ENCODE measurements around the gene ATP2B3.

The ATP2B3 gene

DNA sequence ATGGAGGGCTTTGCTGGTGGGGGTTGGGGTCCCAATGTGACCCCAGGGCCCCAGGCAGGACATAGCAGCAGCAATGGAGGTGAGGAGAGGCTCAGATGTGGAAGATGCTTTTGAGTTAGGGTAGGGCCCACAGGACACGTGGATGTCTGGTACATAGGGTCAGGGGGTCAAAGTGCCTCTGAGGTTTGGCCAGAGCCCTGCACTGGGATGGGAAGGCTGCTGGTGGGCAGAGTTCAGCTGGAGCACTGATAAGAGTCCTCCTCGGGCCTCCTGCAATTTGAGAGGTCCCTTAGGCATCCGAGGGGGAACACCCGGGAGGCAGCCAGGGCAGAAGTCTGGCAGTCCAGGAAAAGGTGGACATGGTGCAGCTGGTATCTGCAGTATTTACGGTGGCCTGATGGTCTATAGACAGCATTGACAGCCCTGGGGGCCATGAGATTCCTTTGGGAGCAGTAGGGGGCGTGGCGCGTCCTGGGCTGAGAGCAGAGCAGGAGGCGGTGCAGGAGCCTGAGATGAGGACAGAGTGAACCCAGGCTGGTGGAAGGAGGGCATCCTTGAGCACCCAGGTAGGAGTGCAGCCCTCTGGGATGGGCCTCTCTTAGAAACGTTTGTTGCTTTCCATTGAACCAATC, 58.9 kb downstream of the ATP2B3 start:
- DNase-seq = no peak

DNA sequence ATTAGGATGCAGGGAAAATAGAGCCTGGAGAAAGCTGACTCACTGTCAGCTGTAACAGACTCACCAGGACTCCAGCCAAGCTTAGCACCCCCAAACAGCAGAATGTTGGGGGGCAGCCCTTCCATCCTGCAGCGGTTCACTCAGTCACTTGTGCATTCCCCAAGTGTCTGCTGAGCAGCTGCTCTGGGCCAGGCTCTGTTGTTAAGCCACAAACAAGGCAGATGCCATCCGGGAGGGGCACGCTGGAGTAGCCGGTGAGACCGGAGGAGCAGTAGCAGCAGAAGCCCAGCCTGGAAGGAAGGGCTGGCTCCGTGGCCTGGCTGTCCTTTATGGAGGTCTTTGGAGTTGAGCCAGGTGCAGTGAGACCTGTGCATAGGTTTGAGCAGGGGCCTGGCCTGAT, 59.5 kb downstream of the ATP2B3 start:
- DNase-seq = no peak

DNA sequence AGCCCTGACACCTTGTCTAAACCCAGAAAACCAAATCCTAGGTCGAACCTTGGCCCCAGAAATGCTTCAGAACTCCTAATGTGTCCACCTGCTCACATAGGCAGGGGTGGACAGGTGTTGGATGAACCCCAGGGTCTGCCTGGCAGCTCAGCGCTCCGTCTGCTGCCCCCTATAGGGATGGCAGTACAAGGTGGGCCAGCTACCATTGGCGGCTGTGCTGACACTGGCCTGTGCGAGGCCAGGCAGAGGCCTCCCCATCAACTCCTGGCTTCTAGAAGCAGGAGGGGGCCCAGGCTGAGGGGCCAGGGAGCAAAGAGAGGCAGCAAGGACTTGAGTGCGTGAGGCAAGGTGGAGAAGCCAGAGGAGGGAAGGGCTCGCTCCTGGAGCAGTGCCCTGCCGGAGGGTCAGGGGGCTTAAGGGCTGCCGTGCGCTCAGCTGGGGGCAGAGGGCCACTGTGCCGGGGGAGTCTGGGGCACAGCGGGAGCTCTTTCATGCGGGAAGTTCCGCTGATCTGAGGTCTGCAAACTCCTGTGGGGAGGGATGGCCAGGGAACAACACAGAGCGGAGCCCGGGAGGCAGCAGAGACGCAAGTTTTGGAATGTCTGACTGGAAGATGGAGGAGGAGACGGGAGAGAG, 60.9 kb downstream of the ATP2B3 start:
- no peak for DNase-seq

DNA sequence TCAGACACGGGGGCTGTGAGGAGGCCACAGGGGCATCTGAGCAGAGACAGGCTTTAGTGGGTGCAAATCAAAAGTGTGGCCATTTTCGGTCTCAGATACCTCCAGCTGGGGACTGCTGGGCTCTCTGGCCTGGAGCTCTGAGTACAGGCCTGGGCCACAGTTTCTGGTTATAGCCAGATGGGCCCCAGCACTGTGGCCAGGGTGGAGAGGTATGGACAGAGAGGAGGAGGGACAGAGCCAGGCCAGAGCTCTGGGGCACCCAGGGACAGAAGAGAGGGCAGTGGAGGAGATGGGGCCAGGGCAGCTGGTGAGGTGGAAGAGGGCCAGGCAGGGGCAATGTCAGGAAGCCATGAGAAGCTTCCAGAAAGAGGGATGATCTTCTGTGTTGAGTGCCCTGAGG, 61.4 kb downstream of the ATP2B3 start:
- DNase-seq = no peak

DNA sequence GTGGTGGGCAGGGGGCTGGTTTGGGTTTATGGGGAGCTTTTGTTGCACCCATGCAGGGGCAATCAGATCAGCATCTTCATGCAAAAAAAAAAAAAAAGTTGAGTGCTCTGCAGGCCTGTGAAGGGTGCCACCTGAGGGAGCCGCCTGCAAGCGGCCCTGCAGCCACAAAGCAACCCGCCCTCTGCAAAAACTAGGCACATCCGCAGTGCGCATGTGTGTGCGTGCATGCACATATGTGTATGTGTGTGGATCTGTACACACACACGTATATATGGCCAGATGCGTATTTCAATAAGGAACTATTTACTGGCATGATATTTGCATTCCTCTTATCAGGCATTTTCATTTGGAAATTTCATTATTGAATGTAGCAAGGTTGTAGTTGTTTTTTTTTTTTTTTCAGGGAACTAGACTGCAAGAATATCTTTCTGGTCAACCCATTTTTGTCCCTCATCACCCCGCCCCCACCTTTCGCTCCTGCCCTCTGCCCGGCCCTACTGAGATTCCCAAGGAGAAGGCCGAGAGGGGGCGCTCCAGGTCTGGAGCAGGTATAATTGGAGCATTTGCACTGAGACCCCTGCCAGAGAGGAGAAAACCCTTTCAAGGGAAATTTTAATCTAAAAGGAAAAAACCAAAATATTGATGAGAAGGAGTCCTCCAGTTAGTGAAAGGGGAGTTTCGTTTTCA, 63.4 kb downstream of the ATP2B3 start:
- DNase-seq = no peak

DNA sequence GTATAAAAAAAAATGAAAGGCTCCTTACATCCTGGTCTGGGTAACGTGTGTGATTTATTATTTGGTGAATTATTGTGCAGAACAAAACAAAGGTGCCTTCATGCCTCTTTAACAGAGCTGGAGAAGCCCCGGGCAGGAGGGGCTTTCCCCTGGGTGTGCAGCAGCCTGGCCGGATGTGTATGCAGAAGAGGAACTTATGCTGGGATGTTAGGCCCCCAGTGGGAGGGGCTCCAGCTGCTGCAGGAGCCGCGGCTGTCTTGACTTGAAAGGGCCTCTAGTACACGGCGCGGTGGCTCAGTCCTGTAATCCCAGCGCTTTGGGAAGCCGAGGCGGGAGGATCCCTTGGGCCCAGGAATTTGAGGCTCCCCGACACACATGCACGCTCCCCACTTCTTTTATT, 65.5 kb downstream of the ATP2B3 start:
- DNase-seq = no peak

DNA sequence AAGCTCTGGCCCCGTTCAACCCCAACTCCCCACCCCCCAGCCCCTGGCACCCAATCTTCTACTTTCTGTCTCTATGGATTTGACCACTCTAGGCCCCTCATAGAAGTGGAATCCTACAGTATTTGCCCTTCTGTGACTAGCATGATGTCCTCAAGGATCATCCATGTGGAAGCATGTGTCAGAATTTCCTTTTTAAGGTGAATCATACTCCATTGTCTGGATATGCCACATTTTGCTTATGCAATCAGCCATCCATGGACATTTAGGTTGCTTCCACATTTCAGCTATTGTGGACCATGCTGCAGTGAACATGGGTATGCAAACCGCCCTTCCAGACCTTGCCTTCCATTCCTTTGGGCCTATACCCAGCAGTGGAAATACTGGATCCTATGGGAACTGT, 66.0 kb downstream of the ATP2B3 start:
- DNase-seq = no peak

DNA sequence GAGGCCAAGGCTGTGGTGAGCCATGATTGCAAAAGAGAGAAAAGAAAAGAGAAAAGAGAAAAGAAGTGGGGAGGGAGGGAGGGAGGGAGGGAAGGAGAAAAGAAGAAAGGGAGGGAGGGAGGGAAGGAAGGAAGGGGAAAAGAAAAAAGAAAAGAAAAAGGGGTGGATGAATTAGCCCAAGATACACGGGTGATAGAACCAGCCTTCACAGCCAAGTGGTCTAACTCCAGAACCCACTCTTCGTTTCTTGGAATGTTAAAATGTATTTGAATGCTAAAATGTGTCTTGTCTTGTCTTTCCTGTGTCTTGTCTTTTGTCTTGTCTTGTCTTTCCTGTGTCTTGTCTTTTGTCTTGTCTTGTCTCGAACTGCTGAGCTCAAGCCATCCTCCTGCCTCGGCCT, 68.4 kb downstream of the ATP2B3 start:
- no peak for DNase-seq

DNA sequence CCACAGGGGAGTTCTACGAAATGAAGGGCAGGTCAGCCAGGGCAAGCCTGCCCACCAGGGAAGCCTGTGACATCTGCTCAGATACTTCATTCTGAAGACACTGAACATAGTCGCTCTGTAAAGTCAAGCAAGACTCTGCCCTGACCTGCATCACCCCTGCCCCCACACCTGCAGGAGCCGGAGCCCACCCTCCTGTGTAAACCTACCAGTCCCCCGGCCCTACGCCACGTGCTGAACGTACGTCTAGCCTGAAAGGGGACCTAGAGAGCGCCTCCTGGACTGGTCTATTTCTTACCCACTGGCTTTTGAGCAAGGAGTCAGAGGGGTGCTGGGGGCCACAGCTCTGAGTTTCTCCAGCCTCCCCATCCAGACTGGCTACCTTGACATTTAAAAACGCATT, 69.9 kb downstream of the ATP2B3 start:
- DNase-seq = no peak

DNA sequence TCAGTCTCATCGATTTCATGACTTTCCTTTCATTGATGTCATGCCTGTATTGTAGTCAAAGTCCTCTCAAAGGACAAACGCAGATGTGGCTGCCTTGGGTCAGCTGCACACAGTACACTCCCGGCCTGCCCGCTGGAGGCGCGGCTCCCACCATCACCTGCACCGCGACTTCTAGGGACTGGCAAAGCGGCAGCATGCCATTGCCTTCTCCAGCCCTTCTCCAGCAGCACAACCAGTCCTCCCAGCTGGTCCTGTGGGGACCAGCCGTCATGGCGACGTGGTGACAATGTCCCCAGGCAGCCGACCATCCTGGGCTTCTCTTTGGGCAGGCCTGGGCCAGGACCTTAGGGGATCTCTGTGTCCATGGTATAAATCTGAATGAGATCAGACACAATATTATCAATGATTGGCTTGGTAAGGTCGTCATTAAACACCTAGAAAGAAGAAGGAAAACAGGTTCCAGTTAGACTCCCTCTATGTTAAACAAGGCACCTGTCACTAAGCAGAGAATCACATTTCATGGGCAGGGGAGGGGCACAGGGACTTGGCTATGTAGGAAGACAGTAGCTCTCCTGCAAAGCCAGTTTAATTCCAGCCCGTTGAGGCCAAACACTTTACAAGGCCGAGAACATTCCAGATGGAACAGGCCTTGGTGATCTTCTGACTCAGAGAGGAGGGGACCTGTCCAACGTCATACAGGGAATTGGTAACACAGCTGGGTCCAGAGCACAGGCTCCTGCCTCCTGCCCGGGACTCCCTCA, 70.8 kb downstream of the ATP2B3 start:
- no peak for DNase-seq

DNA sequence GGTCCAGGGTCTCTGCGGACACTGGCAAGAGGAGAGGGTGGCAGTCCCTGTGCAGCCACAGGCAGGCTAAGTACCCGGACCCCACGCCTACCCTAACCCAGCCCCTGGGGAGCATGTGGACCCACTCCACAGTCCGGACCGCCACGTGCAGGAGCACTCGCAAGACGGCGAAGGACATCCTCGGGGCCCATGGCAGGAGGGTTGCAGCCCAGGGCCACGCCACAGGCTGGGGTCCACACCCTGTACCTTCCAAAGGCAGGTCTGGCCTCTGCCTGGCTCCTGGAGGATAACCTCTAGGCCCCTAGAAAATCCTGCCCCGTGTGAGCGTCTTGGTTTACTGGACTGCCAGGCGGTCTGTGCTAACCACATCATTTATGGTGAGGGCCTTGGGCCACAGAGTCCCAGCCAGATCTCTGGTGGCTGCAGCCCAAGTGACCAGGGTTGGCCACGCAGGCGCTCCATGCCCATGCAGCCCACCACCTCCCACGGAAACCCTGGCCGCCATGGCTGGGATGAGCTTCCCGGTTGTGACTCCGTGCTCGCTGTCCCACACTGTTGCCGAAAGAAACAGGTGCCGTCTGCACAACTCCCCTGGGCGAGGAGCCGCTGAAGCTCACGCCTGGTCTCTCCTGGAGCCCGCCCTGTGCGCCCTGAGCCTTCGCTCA, 71.5 kb downstream of the ATP2B3 start:
- no peak for DNase-seq

DNA sequence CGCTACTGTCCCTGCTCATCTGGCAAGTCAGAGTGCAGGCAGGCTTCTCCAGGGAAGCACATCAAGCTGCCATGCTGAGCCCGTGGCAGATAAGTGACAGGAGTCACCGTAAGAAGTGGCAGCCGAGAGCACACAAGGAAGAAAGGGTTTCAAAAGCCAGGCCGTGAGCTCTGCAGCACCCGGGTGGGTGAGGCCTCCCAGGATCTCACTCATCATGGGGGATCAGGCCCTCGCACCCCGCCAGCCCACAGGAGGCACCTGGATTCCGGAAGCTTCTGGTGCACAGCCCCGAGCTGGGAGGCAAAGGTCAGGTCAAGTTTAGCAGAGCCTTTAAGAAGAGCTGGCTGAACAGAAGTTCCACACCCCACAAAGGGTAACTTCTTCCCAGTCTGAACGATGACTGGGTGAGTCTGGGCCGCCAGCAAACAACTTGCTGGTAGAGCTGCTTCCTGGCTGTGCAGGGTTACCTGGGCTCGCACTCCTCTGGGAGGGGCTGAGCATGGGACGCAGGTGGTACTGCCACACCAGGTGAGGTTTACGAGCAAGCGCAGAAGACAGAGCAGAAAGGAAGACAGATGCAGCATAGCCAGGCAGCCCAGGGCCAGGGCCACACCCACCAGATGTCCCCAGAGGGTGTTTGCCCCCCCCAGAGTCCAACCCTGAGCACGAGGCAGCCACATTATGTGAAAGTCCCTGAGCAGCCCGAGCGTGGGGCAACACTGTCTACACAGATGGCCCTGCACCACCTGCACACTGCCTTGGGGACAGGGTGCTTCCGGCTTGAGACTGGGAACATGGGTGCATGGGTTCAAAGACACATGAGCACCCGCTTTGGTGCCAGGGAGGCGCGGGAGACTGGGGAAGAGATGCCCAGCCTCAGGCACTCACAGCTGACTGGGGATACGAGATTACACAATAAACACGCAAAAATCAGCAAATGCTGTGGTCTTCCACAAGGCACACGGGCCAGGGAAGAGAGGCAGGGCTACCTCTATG, 73.8 kb downstream of the ATP2B3 start:
- no peak for DNase-seq

DNA sequence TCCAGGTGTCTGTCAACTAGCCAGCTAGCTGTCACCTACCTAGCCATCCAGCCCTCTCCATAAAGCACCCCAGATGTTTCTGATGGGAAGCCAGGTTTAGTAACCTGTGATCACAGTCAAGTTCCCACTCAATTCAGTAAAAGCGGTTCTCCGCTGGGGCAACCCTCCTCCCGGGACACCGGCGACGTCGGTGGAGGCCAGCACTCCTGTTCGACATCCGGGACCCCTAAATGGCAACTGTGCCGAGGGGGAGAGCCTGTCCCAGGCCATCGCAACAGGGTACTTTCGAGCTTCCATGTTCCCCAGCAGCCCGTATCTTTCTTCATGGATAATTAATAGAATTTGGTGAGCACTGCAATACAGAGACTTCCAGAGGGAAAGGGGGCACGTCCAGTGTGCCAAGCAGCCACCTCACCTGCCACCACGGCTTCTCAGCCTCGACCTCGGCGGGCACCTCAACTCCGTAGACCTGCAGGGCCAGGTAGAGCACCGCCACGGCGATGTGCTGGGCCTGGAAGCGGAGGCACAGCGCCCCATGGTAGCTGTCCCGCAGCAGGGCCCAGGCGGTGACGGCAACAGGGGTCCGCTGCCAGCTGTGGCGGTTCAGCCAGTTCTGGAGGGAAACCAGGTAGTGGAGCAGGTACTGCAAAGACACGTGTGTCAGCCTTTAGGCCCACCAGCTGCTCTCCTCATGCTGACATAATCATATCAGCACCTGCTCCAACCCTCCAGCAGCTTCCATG, 74.8 kb downstream of the ATP2B3 start:
- no peak for DNase-seq

DNA sequence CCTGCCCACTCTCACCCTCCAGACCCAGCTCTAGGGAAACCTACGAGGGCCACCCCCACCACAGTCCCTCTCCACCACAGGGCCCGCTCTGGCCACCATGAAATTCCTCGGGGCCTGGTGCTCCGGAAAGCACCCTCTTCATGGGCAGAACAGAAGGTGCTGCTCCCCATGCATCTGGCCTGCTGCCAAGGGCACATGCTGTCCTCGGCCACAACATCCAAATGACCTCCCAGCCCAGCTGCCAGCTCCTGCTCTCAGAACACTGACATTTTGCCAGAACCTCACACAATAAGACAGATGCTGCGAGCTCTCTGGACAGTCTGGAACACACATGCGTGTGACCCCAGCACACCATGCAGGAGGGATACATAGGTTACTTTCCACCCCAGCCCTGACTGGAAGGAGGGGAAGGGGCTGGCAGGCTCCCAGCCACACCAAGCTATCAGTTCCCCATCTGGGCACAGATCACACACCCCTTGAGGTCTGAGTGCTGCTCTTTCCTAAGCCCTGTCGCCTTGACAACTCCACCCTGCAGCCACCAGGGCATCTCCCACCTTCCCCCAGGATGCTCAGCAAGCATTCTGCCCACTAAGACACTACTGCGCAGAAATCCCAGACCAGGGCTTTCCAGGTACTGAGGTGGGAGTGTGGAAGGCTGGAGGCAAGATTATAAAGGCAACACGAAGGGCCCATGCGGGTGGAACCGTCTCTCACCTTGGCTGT, 75.7 kb downstream of the ATP2B3 start:
- DNase-seq = no peak

DNA sequence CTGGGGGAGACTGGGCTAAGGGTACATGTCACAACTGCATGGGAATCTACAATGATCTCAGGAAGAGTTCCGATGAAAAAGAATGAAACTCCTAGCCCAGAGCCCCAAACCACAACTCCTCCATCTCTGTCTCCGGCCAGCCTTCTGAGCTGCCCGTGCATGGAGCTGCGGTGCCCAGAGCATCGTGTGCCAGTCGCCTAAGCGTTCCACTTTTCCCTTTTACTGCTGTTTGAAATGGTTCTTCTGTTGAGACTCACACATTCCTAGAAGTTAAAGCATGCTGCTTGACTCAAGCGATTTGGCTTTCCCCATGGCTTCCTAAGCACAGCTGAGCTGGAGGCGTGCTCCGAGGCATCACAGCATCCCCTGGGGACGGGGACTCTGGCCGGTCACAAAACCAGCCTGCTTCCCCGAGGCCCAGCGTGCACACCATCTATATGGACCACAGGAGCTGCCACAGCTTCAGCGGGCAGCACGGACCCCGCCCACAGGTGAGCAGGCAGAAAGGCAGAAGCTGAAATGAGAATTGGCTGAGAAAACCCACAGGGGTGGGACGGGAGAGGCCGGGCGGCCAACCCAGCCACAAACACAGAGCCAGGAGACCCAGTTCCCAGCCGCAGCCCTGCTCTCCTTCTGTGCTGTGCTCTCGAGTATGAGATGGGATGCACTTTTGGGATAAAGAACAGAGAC, 76.5 kb downstream of the ATP2B3 start:
- DNase-seq = no peak

DNA sequence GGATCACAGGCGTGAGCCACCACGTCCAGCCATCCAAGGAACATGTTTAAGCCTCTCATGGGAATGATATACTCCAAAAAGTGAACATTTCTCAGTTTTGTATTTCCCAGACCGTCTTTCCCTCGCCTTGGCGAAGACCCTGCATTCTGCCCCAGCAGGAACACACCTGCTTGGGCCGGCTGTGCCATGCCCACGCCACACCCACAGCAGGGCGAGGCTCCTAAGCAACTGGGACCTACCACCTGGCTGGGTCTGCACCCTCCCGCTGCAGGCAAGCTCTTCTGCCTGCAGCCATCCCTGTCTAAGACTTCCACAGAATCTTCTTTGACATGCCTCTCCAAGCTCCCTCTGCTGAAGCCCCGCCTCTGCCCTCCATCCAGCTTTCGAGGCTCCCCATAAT, 77.9 kb downstream of the ATP2B3 start:
- no peak for DNase-seq

DNA sequence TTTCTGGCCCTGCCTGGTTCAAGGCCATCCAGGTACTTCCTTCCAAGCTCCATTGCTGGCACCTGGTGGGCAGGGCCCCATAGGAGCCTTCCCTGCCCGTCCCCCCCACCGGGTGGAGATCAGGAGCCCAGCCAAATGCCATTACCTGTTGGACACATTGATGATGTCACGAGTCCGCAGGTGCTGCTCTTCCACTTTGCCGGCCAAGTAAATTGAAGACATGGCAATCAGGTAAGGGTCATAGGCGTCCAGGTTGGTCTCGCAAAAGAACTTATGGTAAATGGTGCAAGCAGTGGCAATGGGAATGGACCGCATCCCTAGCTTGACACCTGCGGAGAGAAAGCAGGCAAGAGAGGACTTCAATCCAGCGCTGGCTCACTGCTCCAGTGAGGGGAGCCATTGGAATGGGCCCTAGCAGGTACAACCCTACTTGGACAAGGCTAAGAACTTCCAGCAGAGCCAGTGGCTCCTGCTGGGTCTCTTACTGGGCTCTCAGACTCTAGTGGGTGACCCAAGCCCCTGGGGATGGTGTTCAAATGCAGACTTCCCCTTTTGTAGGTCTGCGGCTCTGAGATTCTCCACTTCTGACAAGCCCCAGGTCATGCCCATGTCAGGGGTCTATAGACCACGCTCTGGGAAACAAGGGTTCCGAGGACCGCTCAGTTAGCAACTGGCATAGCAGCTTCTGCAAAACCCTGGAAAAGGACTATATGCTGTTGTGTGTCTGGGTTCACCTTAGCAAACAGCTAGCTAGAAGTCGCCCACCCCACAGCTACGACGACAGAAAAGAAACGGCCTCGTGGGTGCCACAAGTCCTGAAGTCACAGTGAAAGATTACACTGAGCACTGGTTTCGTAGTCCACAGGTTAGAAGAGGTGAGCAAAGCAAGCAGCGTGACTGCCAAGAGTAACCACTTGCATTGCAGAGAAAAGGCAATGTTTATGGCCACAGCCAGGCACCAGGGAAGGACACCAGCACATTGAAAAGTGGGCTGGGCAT, 78.7 kb downstream of the ATP2B3 start:
- DNase-seq = no peak

DNA sequence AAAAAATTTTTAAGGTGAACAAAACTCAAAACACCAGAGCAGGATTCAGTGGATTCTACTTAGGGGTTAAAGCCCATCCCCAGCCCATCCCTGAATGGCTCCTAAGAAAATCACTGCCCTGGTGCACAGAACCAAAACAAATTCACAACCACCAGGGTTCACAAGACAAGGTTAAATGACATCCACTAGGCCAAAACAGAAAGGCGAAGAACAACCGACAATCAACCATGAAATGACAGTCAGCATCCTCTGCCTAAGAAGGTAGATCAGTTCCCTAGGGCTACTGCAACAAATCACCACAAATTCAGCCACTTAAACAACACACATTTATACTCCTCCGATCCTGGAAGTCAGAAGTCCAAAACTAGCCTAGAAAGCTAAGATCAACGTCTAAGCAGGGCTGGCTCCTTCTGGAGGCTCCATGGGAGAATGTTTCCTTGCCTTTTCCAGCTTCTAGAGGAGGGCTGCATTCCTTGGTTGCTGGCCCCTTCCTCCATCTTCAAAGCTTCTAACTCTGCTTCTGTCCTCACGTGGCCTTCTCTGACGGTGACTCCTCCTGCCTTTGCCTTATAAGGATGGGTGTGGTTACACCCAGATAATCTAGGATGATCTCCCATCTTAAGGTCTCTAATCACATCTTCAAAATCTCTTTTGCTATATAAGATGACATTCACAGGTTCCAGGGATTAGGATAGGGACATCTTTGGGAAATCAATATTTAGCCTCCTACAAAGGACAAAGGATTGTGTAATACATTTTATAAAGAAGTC, 79.7 kb downstream of the ATP2B3 start:
- DNase-seq = no peak

Measured in NK-92 treated with Interleukin-12 subunit alpha and Interleukin-12 subunit beta, amount 100 ng/mL, for 24 hours (cell line).